GM19467 (cell line): Measurements from ENCODE around the gene OR2AE1.

ENCODE experiments used
- ATAC-seq: cut with Tn5 transposase; IDR thresholded peaks from one replicate; pipeline ENCODE4 v1.9.1; 2021; ENCODE audit warnings: mild to moderate bottlenecking, moderate library complexity; ENCODE audit not compliant: unreplicated experiment

Gene OR2AE1

DNA sequence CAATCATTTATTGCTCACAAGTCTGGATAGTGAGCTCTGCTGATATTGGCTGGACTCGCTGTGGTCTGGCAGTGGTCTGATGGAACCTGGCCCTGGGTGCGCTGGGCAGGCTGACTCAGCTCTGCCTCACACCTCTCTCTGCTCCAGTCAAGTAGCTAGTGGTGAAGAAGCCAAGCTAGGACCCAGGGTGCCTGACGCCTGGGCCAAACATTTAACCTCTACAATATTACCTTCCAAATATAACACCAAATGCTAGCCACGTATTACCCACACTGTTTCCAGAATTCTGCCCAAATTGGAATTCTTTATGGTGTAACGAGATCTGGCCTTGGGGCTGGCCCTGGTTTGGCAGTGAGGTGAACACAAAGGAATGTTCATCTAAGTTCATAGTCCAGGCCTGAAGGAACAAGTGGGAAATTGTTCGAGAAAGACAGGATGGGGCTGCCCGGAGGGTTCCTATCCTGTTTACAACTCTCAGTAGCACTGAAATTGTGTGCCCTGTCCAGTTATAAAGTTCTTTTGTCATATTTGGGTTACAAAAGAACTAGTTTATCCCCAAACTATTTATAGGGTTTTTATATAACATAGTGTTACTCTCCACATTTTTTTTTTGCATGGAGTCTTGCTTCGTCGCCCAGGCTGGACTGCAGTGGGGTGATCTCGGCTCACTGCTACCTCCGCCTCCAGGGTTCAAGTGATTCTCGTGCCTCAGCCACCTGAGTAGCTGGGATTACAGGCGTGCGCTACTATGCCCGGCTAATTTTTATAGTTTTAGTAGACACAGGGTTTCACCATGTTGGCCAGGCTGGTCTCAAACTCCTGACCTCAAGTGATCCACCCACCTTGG is 16.3 kb downstream of the OR2AE1 start:
- no peak for ATAC-seq

DNA sequence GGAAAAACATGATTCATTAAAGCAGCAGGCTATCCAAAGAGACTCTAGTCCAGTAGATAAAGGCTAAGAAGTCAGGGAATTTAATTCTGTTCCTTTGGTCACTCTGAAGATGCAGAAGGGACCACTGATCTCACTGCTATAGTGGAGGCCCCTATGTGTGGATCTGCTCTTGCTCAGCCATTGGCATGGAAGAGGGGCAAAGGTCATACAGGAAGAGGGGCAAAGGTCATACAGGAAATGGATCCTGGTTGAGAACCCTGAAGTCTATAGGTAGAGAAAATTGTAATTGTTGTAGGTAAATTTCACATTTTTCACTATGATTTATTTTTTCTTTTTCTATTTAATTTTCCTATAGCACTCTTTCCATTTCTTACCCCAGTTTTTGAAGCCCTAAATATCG is 21.6 kb downstream of the OR2AE1 start:
- no peak for ATAC-seq

DNA sequence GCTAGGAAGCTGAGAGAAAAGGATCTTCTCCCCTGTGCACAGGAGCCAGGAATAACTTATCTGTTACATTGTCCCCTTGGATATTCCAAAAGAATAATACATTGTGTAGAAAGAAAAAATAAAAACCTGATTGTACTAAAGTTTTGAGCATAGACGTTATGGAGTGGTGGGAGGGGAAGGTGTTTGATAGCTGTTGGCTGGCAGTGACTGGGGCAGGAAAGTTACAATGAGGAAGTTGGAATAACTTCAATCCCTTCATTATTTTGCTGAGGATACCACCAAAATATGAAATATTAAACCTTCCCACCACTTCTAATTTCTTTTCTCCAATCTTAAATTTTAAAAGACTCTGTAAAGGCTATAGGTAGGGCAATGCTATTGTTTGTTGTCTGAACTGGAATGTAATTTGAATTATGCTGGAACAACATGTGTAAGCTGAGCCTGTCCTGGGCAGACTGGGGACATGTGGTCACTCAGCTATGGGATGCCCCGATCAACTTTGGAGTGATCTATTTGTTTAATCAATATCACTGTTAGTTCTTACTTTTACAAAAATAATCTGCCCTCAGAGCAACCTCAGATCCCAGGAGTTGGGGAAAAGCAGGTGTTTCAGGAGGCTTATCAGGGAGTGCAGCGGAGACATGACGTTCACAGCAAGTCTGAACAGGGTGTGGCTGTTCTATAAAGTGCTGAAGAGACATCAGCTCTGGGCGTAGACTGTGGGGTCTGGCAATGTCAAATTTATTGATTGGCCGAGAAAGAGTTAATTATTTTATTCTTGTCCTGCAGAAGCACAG is 28.2 kb downstream of the OR2AE1 start:
- ATAC-seq = no peak

DNA sequence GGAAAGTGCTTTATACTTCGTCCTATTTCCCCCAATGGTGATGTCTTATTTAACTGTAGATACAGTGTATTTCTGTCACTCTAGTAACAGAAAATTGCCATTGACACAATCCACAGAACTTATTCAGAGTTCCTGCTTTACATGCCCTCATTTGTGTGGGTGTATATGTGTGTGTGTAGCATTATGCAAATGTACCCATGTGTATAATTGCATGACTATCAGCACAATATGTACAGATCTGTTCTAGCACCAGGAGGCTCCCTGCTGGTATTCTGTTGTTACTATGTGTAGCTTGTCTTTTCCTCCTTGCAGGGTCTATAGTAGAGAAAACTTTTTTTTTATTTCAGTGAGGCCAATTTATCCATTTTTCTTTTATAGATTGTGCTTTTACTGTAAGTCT is 32.5 kb downstream of the OR2AE1 start:
- no peak for ATAC-seq

DNA sequence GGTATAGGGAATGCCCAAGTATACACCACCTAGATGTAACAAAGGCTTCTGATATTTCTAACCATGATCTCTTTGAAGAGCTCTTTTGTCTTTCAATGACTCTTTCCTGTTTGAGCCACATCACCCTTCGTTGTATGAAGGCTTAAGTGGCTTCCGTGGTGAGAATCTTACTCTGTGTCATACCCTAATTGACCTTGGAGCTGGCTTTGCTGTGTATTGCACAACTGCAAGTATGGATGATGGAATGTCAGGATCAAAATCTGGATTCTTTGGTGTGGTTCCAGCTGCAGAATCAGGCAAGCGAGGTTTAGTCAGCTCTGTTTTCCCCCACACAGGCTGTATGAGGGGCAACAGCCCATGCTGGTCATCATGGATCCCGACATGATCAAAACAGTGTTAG is 33.0 kb downstream of the OR2AE1 start:
- ATAC-seq = no peak

DNA sequence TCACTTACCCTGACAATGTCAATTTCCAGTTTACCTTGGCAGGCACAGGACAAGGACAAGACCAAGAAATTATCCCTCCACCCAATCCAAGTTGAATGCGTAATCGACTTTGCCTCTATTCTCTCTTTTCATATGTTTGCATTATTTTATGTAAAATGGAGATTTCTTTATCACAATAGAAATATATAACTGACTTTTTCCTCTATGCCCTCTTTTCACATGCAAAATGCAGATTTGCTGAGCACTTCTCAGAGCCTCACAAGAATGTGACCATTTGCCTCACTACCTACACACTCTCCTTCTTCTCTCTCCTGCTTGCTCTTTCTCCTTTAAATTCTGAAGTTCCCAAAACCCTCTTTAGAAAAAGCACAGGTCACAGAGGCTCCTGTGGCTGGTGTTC is 33.9 kb downstream of the OR2AE1 start:
- no peak for ATAC-seq

DNA sequence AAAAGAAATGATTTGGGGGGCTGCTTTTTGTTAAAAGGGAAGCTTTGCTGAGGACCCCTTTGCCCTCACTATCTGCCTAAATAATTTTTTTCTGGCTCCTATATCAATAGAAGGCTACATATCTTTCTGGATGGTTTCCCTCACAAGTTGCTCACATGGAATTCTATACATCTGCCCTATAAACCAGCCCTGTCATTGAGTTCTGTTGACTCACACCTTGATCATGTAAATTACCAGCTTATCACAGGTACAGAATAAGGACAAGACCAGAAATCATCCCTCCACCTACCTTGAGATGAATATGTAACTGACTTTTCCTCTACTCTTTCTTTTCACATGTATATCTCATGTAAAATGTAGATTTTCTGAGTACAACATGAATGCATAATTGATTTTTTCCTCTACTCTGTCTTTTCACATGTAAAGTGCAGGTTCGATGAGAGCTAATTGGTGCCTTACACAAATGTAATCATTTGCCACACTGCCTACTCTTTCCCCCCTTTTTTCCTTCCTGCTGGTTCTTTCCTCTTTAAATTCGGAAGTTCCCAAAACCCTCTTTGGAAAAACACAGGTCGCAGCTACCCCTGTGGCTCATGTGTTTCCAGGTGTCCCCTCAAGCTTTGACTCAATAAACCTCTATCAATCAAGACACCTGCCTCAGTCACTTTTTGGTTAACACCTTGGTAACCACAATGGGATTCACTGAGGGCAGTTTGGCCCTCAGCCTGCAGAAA is 36.5 kb downstream of the OR2AE1 start:
- no peak for ATAC-seq

DNA sequence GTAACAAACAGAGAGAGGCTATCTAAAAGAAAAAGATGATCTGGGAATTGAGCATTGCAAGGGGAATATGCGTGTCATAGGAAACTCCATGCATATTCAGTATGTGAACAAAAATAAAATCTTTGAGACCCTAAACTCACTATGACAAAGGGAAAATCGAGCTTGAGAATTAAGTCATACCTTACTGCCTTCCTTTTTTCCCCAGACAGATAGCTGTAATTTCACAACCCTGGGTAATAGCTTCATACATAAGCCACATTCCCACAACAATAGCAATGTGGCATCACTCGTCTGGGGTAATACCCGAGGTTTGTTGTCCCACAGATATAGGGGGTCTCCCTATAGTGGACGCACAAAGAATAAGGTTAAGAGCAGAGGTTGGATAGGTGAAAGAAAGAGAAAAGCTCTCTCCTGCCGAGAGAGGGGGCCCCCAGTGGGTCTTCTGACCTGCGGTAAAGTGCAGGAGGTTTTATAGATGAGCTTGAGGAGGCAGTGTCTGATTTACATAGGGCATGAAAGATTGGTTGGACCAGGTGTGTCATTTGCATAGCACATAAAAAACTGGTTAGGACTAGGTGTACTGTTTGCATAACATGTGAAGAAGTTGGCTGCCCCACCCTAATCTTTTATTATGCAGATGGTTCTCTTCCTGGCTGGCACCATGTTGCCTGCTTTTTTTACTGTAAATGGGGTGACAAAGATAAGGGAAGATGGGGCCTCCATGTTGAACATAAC is 37.4 kb downstream of the OR2AE1 start:
- no peak for ATAC-seq

DNA sequence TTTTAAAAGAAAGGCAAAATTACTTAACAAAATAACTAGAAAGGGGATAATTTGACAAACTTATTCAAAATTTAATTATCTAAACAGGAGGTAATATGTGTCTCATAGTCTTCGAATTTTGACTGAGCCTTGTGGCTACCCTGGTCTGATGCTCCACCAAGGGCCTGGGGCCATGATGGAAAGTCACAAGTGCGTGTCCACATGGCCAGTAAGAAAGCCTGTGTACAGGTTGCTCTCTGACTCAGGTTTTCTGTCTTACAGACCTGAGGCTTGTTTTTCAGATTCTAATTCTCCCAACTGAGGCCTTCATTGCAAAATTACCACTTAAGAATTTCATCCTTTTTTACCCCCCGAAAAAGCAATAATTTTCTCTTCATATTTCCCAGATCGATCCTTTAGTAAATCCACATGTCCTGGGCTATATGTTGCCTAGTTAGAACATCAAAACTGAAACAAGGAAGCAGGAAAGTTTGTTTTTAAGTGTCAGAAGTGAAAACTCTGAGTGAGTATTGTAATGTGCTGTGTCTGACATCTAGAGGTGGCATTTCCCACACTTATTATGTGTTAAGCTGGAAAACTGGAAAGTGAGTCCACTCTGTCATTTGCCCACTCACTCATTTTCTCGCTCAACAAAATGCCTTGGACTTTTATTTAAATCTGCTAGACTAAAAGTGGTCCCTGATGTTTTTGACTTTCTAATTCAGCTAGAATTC is 39.0 kb downstream of the OR2AE1 start:
- ATAC-seq = peak; percentile 48

DNA sequence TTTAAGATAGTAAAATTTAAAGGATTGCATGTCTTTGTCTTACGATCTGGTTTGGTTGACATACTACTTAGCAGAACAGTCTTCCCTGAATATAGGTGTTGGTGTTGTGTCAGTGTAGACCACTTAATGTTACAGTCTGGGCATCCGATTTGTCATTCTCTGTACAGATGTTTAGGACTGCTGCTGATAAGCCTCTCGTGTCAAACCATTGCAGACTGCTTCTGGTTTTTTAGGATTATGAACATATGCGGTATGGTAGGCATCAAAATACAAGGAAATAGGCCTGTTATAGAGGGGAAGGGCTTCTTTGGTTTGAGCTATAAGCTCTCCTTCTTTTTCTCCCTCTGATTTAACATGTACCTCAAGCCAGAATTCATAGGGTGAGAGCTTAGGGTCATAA is 41.6 kb downstream of the OR2AE1 start:
- ATAC-seq = no peak

DNA sequence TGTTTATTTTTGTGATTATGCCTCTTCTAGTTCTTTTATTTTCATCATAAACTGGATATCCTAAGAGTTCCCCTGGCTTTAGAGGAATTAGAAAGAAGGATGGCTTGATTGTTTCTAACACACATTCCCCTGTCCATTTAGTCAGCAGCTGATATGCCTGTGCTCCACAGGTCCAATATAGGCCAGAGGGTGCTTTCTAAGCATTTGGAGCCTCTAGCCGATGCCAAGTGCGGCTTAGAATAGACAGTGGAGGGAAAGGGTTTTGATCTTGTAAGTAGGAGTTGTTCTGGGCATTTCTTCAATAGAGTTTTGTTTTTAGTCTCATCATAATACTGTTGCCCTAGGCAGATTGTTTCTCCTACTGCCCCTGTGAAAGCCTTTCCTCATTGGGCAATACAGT is 42.5 kb downstream of the OR2AE1 start:
- ATAC-seq = no peak

DNA sequence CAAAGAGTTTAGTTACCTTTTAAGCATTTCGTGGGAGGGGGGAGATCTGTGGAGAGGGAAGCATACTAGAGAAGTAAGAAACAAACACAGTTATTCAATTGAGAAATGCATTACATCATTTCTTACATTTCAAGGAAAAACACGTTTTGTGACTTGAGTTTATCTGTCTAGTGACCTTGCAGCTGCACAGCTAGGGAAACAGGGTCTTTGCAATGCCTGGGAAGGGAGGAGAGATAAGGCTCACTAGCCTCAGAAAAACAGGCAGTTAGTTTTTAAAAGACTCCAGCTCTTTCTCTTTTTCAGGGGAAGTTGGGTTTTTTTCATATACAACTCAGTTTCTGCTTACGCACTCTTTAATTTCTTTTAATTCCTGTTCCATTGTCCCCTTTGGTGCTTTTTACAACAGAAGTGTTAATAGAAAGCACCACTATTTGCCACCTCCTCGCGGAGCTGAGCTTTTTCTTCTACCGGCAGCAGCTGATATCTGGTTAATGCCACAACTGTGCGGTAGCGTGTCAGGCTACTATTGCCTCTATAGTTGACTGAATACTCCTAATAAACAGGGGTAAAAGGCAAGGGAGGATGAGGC is 43.5 kb downstream of the OR2AE1 start:
- ATAC-seq = no peak

DNA sequence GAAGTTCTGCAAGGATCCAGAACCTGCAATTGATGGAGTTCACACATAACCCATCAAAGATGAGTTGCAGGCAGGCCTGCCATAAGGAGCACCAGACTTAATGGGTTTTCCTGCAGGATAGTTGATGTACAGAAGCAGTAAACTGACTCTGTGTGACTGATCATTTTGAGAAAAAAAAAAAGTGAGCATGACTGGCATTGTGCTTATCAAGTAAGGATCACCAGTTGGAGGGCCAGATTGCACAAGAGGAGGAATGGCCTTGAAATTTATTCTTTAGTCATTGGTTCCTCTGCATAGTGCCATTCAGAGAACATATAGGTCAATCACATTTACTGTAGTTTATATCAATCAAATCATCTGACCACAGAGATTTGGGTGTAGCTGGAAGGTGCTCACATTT is 45.2 kb downstream of the OR2AE1 start:
- no peak for ATAC-seq

DNA sequence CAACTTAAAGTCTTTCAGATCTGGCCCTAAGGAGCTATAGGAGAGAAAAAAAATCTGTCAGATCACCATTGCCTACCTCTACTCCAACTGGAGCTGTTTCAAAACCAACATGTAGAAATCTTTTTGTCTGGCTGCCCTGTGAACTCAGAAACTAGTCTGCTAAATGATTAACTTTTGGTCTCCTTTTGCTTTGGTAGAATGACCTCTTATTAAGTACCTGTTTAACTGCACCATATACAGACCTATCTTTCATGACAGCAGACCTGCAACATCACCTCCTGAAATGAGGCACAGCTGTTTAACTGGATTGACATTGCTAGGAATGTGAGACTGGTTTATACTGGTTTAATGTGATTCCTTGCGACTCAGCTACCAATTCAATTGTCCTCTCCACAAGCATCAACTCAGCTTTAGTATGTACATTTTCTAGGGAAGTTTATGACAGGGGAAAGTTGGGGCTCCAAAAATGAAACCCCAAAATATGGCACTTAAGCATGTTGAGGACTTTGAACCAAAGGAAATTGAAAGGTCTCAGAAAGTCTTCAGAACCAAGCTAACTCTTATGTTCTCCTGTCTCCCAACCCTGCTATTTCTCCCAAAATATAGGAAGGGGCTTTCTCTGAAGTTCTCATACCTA is 47.2 kb downstream of the OR2AE1 start:
- ATAC-seq = no peak

DNA sequence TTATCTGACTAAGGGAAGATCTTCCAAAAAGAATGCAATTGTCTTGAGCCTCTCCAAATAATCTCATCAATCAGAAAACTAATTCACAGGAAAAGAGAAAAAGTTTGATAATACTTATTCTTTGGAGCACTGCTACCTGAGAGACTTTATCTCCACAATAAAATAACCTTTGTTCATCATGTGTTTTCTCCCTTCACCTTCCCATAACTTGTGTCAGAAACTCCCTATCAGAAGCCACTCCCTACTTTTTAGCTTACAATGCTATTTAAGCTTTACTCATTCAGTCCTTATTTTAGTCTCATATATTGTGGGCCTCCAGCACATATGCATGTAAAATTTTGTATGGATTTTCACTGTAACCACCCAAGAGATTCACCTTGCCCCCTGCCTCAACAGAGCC is 48.0 kb downstream of the OR2AE1 start:
- no peak for ATAC-seq

DNA sequence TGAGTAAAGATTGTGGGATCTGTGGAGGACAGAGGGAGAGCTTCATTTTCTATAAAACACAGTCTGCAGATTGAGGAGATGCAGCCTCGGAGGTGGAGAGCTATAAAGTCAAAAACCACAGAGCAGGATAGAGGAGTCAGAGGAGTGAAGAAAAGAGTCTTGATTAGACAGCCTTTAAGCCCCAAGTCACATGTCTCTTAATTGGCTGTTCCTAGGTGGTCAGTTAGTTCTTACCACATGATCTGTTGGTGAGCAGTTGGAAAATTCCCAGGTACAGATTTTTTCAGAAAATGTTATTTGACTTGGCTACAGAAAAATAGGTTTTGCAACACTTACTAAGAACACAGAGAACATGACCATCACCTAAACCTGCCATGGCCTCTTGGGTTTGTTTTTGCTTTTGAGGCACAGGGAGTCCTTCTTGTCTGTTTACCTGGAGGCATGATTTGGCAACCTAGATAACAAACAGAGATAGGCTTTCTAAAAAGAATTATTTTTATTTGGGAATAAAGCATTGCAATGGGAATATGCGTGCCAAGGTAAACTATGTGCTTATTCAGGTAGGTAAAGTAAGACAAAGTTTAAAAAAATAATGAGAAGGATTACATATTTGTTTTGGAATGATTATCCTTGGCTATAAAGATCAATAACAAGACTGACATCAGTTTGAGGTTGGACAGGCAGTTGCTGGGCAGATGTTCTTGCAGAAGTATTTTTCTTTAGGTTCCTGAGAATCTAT is 49.6 kb downstream of the OR2AE1 start:
- no peak for ATAC-seq
